HepG2 (cell line): ENCODE results near the gene CTSZ. TPM values are rescaled to one million over a fixed set of nuclear protein-coding genes. Genes with fewer than 3 reads are reported as not detected.
A peak's percentile ranks its signal among the peaks of the same experiment; 100 is the strongest.

ENCODE experiments used
- ATAC-seq: fragments of 200-7000 bp; cut with Tn5 transposase; 3 replicates; pipeline ENCODE4 v1.9.1; 2020; ENCODE audit warnings: mild to moderate bottlenecking, moderate library complexity
- BruUV-seq: library from RNA; stranded (reverse); fragments of 400-500 nt; replicated peaks from 2 replicates; lab custom pipeline; 2021; lab: Mats Ljungman, UMichigan
- CTCF ChIA-PET: fragments of 300-600 bp; formaldehyde crosslinking; extraction: SDS; loops from one replicate; lab custom pipeline; 2021; ENCODE audit warnings: low total read pairs, inconsistent platforms, low intra/inter-chr PET ratio; lab: Yijun Ruan, JAX
- POLR2A ChIA-PET: fragments of 350-600 bp; sonication (Branson Sonifier 250); formaldehyde crosslinking; loops from one replicate; lab custom pipeline; 2020; ENCODE audit warnings: antibody characterized with exemption, inconsistent platforms; lab: Yijun Ruan, JAX
- DNase-seq: peaks from one replicate; pipeline ENCODE4 v3.0.0-alpha.2; 2015; ENCODE audit warnings: low spot score
- FAIRE-seq: peaks from 3 replicates; lab custom pipeline; 2011; peaks lifted over from hg19 to GRCh38; lab: Jason Lieb, UNC
- H2AFZ ChIP-seq: one replicate; pipeline ENCODE4 v1.6.1; 2011; ENCODE audit warnings: low read length, inconsistent platforms
- H3K27ac ChIP-seq: fragments of 300-600 bp; 3 replicates; pipeline ENCODE4 v1.8.0; 2011; ENCODE audit warnings: mixed run types, mild to moderate bottlenecking, mixed read lengths, low read length, inconsistent platforms; ENCODE audit not compliant: insufficient read depth; ENCODE audit errors: extremely low read length
- H3K27me3 ChIP-seq, 2 experiments: fragments of 200-600 bp in 1 of 2; 2 replicates in 1 of 2; 3 replicates in 1 of 2; pipeline versions ENCODE4 v1.6.0 to v1.8.0; 2011; ENCODE audit warnings: low read length in 2 of 2, mild to moderate bottlenecking in 2 of 2, moderate library complexity in 2 of 2, inconsistent platforms in 1 of 2; ENCODE audit not compliant: insufficient read depth in 2 of 2, control insufficient read depth in 1 of 2
- H3K36me3 ChIP-seq, 2 experiments: fragments of 200-600 bp in 1 of 2; replicated peaks in 1 of 2; 2 replicates in 1 of 2; 3 replicates in 1 of 2; pipeline versions ENCODE4 v1.5.1 to v1.8.0; 2011; ENCODE audit warnings: low read length in 2 of 2, inconsistent platforms in 1 of 2; ENCODE audit not compliant: insufficient read depth in 2 of 2, control insufficient read depth in 1 of 2
- H3K4me1 ChIP-seq: 2 replicates; pipeline ENCODE4 v1.5.1; 2012; ENCODE audit warnings: low read length, inconsistent platforms; ENCODE audit not compliant: insufficient read depth
- H3K4me2 ChIP-seq: 2 replicates; pipeline ENCODE4 v1.6.0; 2011; ENCODE audit warnings: low read depth, low read length, inconsistent platforms
- H3K4me3 ChIP-seq, 3 experiments: fragments of 200-600 bp in 1 of 3; sonication (generic), shearing (Covaris generic) in 1 of 3; replicated peaks in 1 of 3; 2 replicates each; pipeline ENCODE4 v1.5.1; 2011 to 2016; ENCODE audit warnings: low read length in 3 of 3, inconsistent platforms in 2 of 3, low read depth in 2 of 3, mild to moderate bottlenecking in 2 of 3, control low read depth in 1 of 3, mixed read lengths in 1 of 3; ENCODE audit not compliant: insufficient read depth in 1 of 3
- H3K79me2 ChIP-seq: one replicate; pipeline ENCODE4 v1.6.1; 2011; ENCODE audit warnings: low read length, inconsistent platforms; ENCODE audit not compliant: insufficient read depth
- H3K9ac ChIP-seq: 2 replicates; pipeline ENCODE4 v1.6.0; 2011; ENCODE audit warnings: mild to moderate bottlenecking, low read depth, low read length, inconsistent platforms; ENCODE audit not compliant: insufficient read depth
- H3K9me3 ChIP-seq: 2 replicates; pipeline ENCODE4 v1.5.1; 2012; ENCODE audit warnings: mild to moderate bottlenecking, low read length
- H4K20me1 ChIP-seq: 2 replicates; pipeline ENCODE4 v1.6.0; 2011; ENCODE audit warnings: inconsistent platforms, mild to moderate bottlenecking, low read length, moderate library complexity; ENCODE audit not compliant: insufficient read depth
- BCL6 ChIP-seq: IDR thresholded peaks from 2 replicates; pipeline ENCODE4 v1.6.1; 2016; ENCODE audit warnings: missing genetic modification reagents, missing compliant biosample characterization
- CEBPB ChIP-seq: IDR thresholded peaks from 2 replicates; pipeline ENCODE4 v1.6.1; 2011; ENCODE audit warnings: low read depth, low read length, improper control_type of control experiment, borderline replicate concordance
- PREB ChIP-seq: sonication (generic); formaldehyde crosslinking; IDR thresholded peaks from 2 replicates; pipeline ENCODE4 v1.4.0; 2020; ENCODE audit warnings: missing genetic modification reagents
- ZNF788 ChIP-seq: sonication (generic); formaldehyde crosslinking; IDR thresholded peaks from 2 replicates; pipeline ENCODE4 v1.5.0; 2020; ENCODE audit warnings: mild to moderate bottlenecking, missing genetic modification reagents, borderline replicate concordance
- WGBS: methylation state at CpG from one replicate; pipeline ENCODE4 v1.1.6; 2017; ENCODE audit warnings: low lambda C conversion rate; 5-methylcytosine and 5-hydroxymethylcytosine counted together
- in situ Hi-C: cut with HindIII; loops from 2 replicates; pipeline ENCODE4 v1.10.0; 2017; ENCODE audit warnings: low pct_unique_long_range_greater_than_20kb; ENCODE audit not compliant: extremely low pct_ligation_motif_present
- intact Hi-C: fragments of 100-400 bp; cut with micrococcal nuclease; formaldehyde crosslinking; loops from one replicate; pipeline ENCODE4 v1.10.0; 2022; ENCODE audit not compliant: unreplicated experiment
- polyA plus RNA-seq, 8 experiments: library from polyadenylated mRNA; depleted of rRNA in 3 of 8; stranded (reverse) in 7 of 8; unstranded in 1 of 8; fragments of >200 nt; fragmentation: Illumina TruSeq in 4 of 8; extraction: Trizol in 4 of 8; gene quantifications; 2 replicates each; pipeline versions ENCODE4 v1.2.1 to v1.2.3, GENCODE V29; 2011 to 2016; ENCODE audit warnings: low read depth in 4 of 8, missing spikeins in 1 of 8, mixed read lengths in 1 of 8; ENCODE audit not compliant: insufficient read depth in 1 of 8
- total RNA-seq, 5 experiments: library from RNA; depleted of rRNA; stranded (reverse); fragments of >200 nt; fragmentation: Illumina TruSeq; extraction: Trizol; gene quantifications; 2 replicates each; pipeline ENCODE4 v1.2.3, GENCODE V29; 2016; ENCODE audit warnings: low read depth in 1 of 5

The CTSZ gene
- total and polyA plus RNA-seq, 2 of the 13 experiments (the other 11 are each of a cell fraction or from before 2014, with no cell fraction given), result 0.33 TPM; not detected in 1

GRCh38 chr20:58945965-58946631 is 61.0 kb downstream of the CTSZ start:
- Histone ChIP-seq H3K36me3 (no peaks in the 10 kb centered on the region), H3K27ac (no peak overlapping the region), H3K9me3 (no peaks in the 10 kb centered on the region), H3K79me2 (no peaks in the 10 kb centered on the region), H3K27me3 (peaks cover 0 to 39% of the 10 kb centered on the region in 2 experiments; a peak in 4 of 5 replicates), H3K4me1 (no peaks in the 10 kb centered on the region), H3K4me3 (no peak overlapping the region), H3K9ac (no peak overlapping the region), H3K4me2 (no peak overlapping the region), H2AFZ (no peak overlapping the region), H4K20me1 (no peaks in the 10 kb centered on the region)
- BruUV-seq, result no TSS peak
- ATAC-seq (no peak), DNase-seq (no peak), FAIRE-seq (no peak)
- POLR2A ChIA-PET, result no interaction called here
- CTCF ChIA-PET, result interaction anchor here (0.6 kb wide), 1 partner anchor 23 kb away, joined by 4 read pairs; no protein-coding TSS in a partner anchor
- intact Hi-C loops, result no loop called here
- in situ Hi-C loops, result no loop called here
- 29% methylated on average over 10 of the region's 10 CpGs for WGBS
- TF ChIP-seq ZNF788 (CRISPR knock-in tag) (no peak), BCL6 (peak; percentile 97), CEBPB (no peak), PREB (CRISPR knock-in tag) (no peak)

Other genes starting within 250 kb of the CTSZ start
- not detected in 2 replicates for gene GNAS-AS1, start 156.4 kb downstream of the CTSZ start, total RNA-seq (2016; rRNA removed; fragmentation: Illumina TruSeq; extraction: Trizol)
- gene GNAS-AS1, start 156.4 kb downstream of the CTSZ start, polyA plus RNA-seq (2011; rRNA removed), result not detected in 2 replicates
- gene GNAS, start 154.5 kb downstream of the CTSZ start, total RNA-seq (2016; rRNA removed; fragmentation: Illumina TruSeq; extraction: Trizol), result 382 and 407 TPM in 2 replicates
- 1,008 and 1,029 TPM in 2 replicates for gene GNAS, start 154.5 kb downstream of the CTSZ start, polyA plus RNA-seq (2011; rRNA removed)
- gene NELFCD, start 26.0 kb downstream of the CTSZ start, total RNA-seq (2016; rRNA removed; fragmentation: Illumina TruSeq; extraction: Trizol), result 159 and 160 TPM in 2 replicates
- 168 and 203 TPM in 2 replicates for gene NELFCD, start 26.0 kb downstream of the CTSZ start, polyA plus RNA-seq (2011; rRNA removed)
- 0.11 and 0.17 TPM in 2 replicates for gene TUBB1, start 12.2 kb upstream of the CTSZ start, total RNA-seq (2016; rRNA removed; fragmentation: Illumina TruSeq; extraction: Trizol)
- gene TUBB1, start 12.2 kb upstream of the CTSZ start, polyA plus RNA-seq (2011; rRNA removed), result 51.5 and 57.6 TPM in 2 replicates
- 134 and 163 TPM in 2 replicates for gene ATP5F1E, start 25.1 kb upstream of the CTSZ start, total RNA-seq (2016; rRNA removed; fragmentation: Illumina TruSeq; extraction: Trizol)
- gene ATP5F1E, start 25.1 kb upstream of the CTSZ start, polyA plus RNA-seq (2011; rRNA removed), result 99.9 and 121 TPM in 2 replicates
- 42.6 and 59.8 TPM in 2 replicates for gene PRELID3B, start 35.5 kb upstream of the CTSZ start, total RNA-seq (2016; rRNA removed; fragmentation: Illumina TruSeq; extraction: Trizol)
- gene PRELID3B, start 35.5 kb upstream of the CTSZ start, polyA plus RNA-seq (2011; rRNA removed), result 19.5 and 23.3 TPM in 2 replicates
- gene ZNF831, start 156.6 kb upstream of the CTSZ start, total RNA-seq (2016; rRNA removed; fragmentation: Illumina TruSeq; extraction: Trizol), result not detected in 2 replicates
- not detected in 2 replicates for gene ZNF831, start 156.6 kb upstream of the CTSZ start, polyA plus RNA-seq (2011; rRNA removed)